Glutamatergic neuron (in vitro differentiated cells): ENCODE data around the gene F5. TPM values are rescaled to one million over a fixed set of nuclear protein-coding genes. Genes with fewer than 3 reads are reported as not detected.

Source experiments
- DNase-seq: peaks from one replicate; pipeline ENCODE4 v3.0.0; 2022
- H3K27ac Mint-ChIP-seq: one replicate; pipeline ENCODE4 v1.8.0; 2020; ENCODE audit warnings: mild to moderate bottlenecking, mixed read lengths, inconsistent platforms; ENCODE audit not compliant: unreplicated experiment
- H3K27me3 Mint-ChIP-seq: one replicate; pipeline ENCODE4 v1.8.0; 2020; ENCODE audit warnings: mild to moderate bottlenecking, moderate library complexity, mixed read lengths, inconsistent platforms; ENCODE audit not compliant: unreplicated experiment
- H3K36me3 Mint-ChIP-seq: one replicate; pipeline ENCODE4 v1.8.0; 2020; ENCODE audit warnings: mild to moderate bottlenecking, mixed read lengths, inconsistent platforms; ENCODE audit not compliant: unreplicated experiment
- H3K4me1 Mint-ChIP-seq: one replicate; pipeline ENCODE4 v1.8.0; 2020; ENCODE audit warnings: mild to moderate bottlenecking, low read depth, mixed read lengths, inconsistent platforms; ENCODE audit not compliant: unreplicated experiment
- H3K4me3 Mint-ChIP-seq: one replicate; pipeline ENCODE4 v1.8.0; 2020; ENCODE audit warnings: mild to moderate bottlenecking, mixed read lengths, inconsistent platforms; ENCODE audit not compliant: unreplicated experiment
- H3K9me3 Mint-ChIP-seq: one replicate; pipeline ENCODE4 v1.8.0; 2020; ENCODE audit warnings: mild to moderate bottlenecking, moderate library complexity, mixed read lengths, inconsistent platforms; ENCODE audit not compliant: unreplicated experiment
- CTCF ChIP-seq: fragments of 200-600 bp; sonication (generic); IDR thresholded peaks from one replicate; pipeline ENCODE4 v1.5.0; 2021; ENCODE audit not compliant: partially characterized antibody, unreplicated experiment
- total RNA-seq: library from RNA; stranded (reverse); fragmentation: NEBNext Ultra II Directional; extraction: Animal tissue kit (Norgen Biotek cat#: 25700); gene quantifications from one replicate; pipeline ENCODE4 v1.2.1, GENCODE V29; 2021; ENCODE audit not compliant: unreplicated experiment

The F5 gene
- total RNA-seq, 1 donor from 2014 or later: not detected

- Mint-ChIP-seq H3K4me3 (no peak overlapping the region), H3K9me3 (peaks cover 2% of the 10 kb centered on the region), H3K27ac (no peak overlapping the region), H3K36me3 (no peaks in the 10 kb centered on the region), H3K27me3 (no peaks in the 10 kb centered on the region), H3K4me1 (no peaks in the 10 kb centered on the region)
- TF ChIP-seq CTCF: no peak
- DNase-seq: no peak
Observed at GRCh38 chr1:169563019-169563615, 23.2 kb downstream of the F5 start.

- Mint-ChIP-seq H3K9me3 (peaks cover 2% of the 10 kb centered on the region), H3K27ac (no peak overlapping the region), H3K4me1 (no peaks in the 10 kb centered on the region), H3K27me3 (no peaks in the 10 kb centered on the region), H3K36me3 (no peaks in the 10 kb centered on the region), H3K4me3 (no peak overlapping the region)
- DNase-seq: no peak
- no peak for TF ChIP-seq CTCF
Observed at GRCh38 chr1:169561692-169562091, 24.6 kb downstream of the F5 start.

GRCh38 chr1:169557131-169557530, 29.1 kb downstream of the F5 start:
- no peaks in the 10 kb centered on the region for H3K27me3 Mint-ChIP-seq
- H3K4me3 Mint-ChIP-seq: no peak overlapping the region
- H3K36me3 Mint-ChIP-seq: no peaks in the 10 kb centered on the region
- H3K9me3 Mint-ChIP-seq: no peaks in the 10 kb centered on the region
- no peaks in the 10 kb centered on the region for H3K4me1 Mint-ChIP-seq
- DNase-seq: no peak
- no peak overlapping the region for H3K27ac Mint-ChIP-seq
- TF ChIP-seq CTCF: no peak

DNA sequence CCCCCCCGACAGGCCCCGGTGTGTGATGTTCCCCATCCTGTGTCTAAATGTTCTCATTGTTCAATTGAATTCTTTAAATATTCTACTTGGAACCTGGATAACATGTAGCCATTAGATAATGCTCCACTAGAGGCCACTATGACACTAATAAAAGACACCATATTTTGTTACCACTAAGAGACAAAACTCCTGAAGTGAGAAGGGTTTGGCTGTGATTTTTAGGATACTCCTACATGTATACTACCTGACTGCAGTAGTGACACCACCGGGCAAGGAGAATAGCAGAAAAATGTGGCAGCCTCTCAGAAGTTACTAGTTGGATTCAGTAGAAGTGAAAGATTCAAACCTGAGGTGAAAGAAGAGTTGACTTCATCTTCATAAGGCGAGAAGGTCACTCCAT, 36.0 kb downstream of the F5 start:
- Mint-ChIP-seq H3K36me3 (no peaks in the 10 kb centered on the region), H3K27me3 (no peaks in the 10 kb centered on the region), H3K9me3 (no peaks in the 10 kb centered on the region), H3K4me1 (no peaks in the 10 kb centered on the region), H3K27ac (no peak overlapping the region), H3K4me3 (no peak overlapping the region)
- TF ChIP-seq CTCF: peak; percentile 28
- DNase-seq: no peak

DNA sequence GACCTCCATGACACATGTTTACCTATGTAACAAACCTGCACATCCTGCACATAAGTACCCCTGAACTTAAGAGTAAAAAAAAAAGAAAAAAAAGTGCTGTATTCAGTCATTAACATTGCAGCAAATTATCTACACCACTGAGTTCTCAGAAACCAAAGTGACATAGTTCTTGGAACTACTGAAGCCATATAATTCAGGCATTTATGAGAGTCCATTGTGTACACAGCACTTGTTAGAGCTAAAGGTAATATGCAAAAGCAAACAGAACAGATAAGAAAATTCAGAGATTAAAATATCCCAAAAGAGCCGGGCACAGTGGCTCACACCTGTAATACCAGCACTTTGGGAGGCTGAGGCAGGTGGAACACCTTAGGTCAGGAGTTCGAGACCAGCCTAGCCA, 38.0 kb downstream of the F5 start:
- TF ChIP-seq CTCF: no peak
- H3K4me1 Mint-ChIP-seq: no peaks in the 10 kb centered on the region
- no peak overlapping the region for H3K27ac Mint-ChIP-seq
- no peaks in the 10 kb centered on the region for H3K9me3 Mint-ChIP-seq
- DNase-seq: no peak
- no peaks in the 10 kb centered on the region for H3K27me3 Mint-ChIP-seq
- H3K4me3 Mint-ChIP-seq: no peak overlapping the region
- no peaks in the 10 kb centered on the region for H3K36me3 Mint-ChIP-seq
